Body of pancreas (tissue), 4 donors: ENCODE measurements around the gene CENPM.

Experiments used
- POLR2A ChIP-seq, 3 donors: fragments of 450-650 bp; IDR thresholded peaks; one replicate each; pipeline ENCODE4 v1.6.1; 2016; ENCODE audit warnings: antibody characterized with exemption in 3 of 3, mild to moderate bottlenecking in 2 of 3
- TF ChIP-seq, protein P1 (sequence below), 7 experiments: fragments of 450-650 bp in 4 of 7; fragments of 200-600 bp in 3 of 7; sonication (generic) in 3 of 7; IDR thresholded peaks; one replicate each; pipeline ENCODE4 v1.5.1; 2016 to 2019; ENCODE audit warnings: antibody characterized with exemption in 7 of 7

DNA sequence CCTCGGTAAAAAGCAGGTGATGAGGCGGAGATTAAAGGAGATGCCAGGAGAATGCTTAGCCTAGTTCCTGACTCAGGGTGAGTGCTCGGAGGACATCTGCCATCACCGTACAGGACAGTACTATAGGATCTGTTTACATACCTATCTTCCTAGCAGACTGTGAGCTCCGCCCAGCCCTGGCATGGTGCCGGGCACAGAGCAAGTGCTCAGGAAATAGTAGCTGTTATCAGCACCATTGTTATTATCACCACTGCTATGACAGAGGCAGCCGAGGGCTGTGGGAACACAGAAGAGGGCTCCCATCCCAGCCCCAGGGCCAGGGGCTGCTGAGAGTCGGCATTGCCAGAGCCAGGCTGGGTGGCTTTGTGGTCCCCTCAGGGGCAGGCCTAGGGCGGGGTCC lies 21.6 kb upstream of the CENPM start:
- TF ChIP-seq, protein P1, sequence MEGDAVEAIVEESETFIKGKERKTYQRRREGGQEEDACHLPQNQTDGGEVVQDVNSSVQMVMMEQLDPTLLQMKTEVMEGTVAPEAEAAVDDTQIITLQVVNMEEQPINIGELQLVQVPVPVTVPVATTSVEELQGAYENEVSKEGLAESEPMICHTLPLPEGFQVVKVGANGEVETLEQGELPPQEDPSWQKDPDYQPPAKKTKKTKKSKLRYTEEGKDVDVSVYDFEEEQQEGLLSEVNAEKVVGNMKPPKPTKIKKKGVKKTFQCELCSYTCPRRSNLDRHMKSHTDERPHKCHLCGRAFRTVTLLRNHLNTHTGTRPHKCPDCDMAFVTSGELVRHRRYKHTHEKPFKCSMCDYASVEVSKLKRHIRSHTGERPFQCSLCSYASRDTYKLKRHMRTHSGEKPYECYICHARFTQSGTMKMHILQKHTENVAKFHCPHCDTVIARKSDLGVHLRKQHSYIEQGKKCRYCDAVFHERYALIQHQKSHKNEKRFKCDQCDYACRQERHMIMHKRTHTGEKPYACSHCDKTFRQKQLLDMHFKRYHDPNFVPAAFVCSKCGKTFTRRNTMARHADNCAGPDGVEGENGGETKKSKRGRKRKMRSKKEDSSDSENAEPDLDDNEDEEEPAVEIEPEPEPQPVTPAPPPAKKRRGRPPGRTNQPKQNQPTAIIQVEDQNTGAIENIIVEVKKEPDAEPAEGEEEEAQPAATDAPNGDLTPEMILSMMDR (IDR thresholded peaks at IDR 0.05): no peak
- no peak for TF ChIP-seq POLR2A (IDR thresholded peaks at IDR 0.05)
